Measurements from ENCODE around the gene ZNF263. TPM values are rescaled to one million over a fixed set of nuclear protein-coding genes. Genes with fewer than 3 reads are reported as not detected.

Gene ZNF263
- total RNA-seq, 1 experiment from 2014 or later: 30.9 TPM

DNA sequence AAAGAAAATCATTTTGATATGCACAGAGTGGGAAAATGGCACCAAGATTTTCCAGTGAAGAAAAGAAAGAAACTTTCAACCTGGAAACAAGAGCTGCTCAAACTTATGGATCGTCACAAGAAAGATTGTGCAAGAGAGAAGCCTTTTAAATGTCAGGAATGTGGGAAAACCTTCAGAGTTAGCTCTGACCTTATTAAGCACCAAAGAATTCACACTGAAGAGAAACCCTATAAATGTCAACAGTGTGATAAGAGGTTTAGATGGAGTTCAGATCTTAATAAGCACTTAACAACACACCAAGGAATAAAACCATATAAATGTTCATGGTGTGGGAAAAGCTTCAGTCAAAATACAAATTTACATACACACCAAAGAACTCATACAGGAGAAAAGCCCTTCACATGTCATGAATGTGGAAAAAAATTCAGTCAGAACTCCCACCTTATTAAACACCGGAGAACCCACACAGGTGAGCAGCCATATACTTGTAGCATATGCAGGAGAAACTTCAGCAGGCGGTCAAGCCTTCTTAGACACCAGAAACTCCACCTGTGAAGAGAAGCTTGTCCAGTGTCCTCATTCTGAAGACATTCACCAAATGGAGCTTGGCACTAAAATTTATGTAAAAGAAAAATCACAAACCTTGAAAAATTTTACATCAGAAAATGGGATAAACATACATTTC, 34.2 kb downstream of the ZNF263 start:
- ChIA-PET CTCF (no interaction called here), POLR2A (interaction anchor here (0.7 to 1.4 kb wide), 5 partner anchors 11 to 122 kb away, joined by 3 to 5 read pairs (median 3); no protein-coding TSS in a partner anchor)
- intact Hi-C loops (cut with micrococcal nuclease): no loop called here

DNA sequence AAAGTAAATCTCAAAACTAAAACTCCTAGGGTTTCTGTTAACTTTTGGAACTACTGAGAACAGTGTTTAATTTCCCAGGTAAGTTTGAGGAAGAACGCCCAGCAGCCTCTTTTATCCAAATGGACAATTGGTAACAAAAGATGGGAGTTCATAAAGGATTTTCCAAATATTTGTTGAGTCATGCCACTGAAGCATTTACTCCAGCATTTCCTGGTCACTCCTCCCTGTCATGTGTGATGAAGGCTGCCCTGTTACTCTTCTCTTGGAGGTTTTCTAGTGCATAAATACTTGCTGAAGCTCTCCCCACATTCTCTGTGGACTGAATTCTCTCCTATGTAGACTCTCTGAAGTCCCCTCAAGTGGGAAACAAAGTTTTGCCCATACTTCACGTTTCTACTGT, 38.5 kb downstream of the ZNF263 start:
- Mint-ChIP-seq H3K27ac (ENCODE audit: low read depth, unreplicated experiment) (no peak overlapping the region), H3K27me3 (ENCODE audit: insufficient read depth, unreplicated experiment) (no peaks in the 10 kb centered on the region), H3K4me3 (ENCODE audit: unreplicated experiment) (no peak overlapping the region), H3K36me3 (ENCODE audit: insufficient read depth, unreplicated experiment) (peaks cover 15% of the 10 kb centered on the region), H3K9me3 (ENCODE audit: unreplicated experiment) (peaks cover 10% of the 10 kb centered on the region), H3K4me1 (ENCODE audit: insufficient read depth, unreplicated experiment) (no peaks in the 10 kb centered on the region)
- BruUV-seq (replicated peaks): no TSS peak
- intact Hi-C loops (cut with micrococcal nuclease): no loop called here
- ChIA-PET CTCF (no interaction called here), POLR2A (no interaction called here)
- TF ChIP-seq, protein P1, sequence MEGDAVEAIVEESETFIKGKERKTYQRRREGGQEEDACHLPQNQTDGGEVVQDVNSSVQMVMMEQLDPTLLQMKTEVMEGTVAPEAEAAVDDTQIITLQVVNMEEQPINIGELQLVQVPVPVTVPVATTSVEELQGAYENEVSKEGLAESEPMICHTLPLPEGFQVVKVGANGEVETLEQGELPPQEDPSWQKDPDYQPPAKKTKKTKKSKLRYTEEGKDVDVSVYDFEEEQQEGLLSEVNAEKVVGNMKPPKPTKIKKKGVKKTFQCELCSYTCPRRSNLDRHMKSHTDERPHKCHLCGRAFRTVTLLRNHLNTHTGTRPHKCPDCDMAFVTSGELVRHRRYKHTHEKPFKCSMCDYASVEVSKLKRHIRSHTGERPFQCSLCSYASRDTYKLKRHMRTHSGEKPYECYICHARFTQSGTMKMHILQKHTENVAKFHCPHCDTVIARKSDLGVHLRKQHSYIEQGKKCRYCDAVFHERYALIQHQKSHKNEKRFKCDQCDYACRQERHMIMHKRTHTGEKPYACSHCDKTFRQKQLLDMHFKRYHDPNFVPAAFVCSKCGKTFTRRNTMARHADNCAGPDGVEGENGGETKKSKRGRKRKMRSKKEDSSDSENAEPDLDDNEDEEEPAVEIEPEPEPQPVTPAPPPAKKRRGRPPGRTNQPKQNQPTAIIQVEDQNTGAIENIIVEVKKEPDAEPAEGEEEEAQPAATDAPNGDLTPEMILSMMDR (IDR thresholded peaks at IDR 0.05; ENCODE audit: unreplicated experiment): no peak
- DNase-seq (ENCODE audit: unreplicated experiment): no peak

More for the DNA sequence above, 34.2 kb downstream of the ZNF263 start:
- BruUV-seq (replicated peaks): no TSS peak
- H3K4me1 Mint-ChIP-seq (ENCODE audit: insufficient read depth, unreplicated experiment): no peaks in the 10 kb centered on the region
- DNase-seq (ENCODE audit: unreplicated experiment): peak; percentile 8
- no peaks in the 10 kb centered on the region for H3K27me3 Mint-ChIP-seq (ENCODE audit: insufficient read depth, unreplicated experiment)
- peaks cover 37% of the 10 kb centered on the region for H3K36me3 Mint-ChIP-seq (ENCODE audit: insufficient read depth, unreplicated experiment)
- no peak overlapping the region for H3K27ac Mint-ChIP-seq (ENCODE audit: low read depth, unreplicated experiment)
- TF ChIP-seq, protein P1 (IDR thresholded peaks at IDR 0.05; ENCODE audit: unreplicated experiment): no peak
- no peak overlapping the region for H3K4me3 Mint-ChIP-seq (ENCODE audit: unreplicated experiment)
- H3K9me3 Mint-ChIP-seq (ENCODE audit: unreplicated experiment): peaks cover 46% of the 10 kb centered on the region

DNA sequence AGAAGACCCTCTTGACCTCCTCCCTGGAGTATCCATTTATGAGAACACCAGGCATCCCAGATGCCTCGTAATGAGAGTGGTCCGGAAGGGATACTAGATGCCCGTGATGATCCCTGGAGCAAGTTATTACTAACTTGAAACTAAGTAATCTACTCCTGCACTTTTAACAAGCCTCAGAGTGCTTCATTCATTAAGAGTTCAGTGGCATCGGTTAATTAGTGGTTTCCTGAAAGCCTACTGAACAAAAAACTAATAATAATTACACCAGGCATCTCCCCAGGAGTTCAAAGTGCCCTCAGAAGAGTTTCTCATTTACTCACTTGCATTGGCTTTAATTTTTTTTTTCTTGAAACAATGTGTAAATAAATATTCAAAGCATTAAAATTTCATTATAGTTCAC, 44.2 kb downstream of the ZNF263 start:
- TF ChIP-seq, protein P1 (IDR thresholded peaks at IDR 0.05; ENCODE audit: unreplicated experiment): no peak
- ChIA-PET CTCF (no interaction called here), POLR2A (no interaction called here)
- Mint-ChIP-seq H3K4me1 (ENCODE audit: insufficient read depth, unreplicated experiment) (no peaks in the 10 kb centered on the region), H3K27me3 (ENCODE audit: insufficient read depth, unreplicated experiment) (no peaks in the 10 kb centered on the region), H3K27ac (ENCODE audit: low read depth, unreplicated experiment) (no peak overlapping the region), H3K4me3 (ENCODE audit: unreplicated experiment) (no peak overlapping the region), H3K36me3 (ENCODE audit: insufficient read depth, unreplicated experiment) (no peaks in the 10 kb centered on the region), H3K9me3 (ENCODE audit: unreplicated experiment) (no peaks in the 10 kb centered on the region)
- no TSS peak for BruUV-seq (replicated peaks)
- intact Hi-C loops (cut with micrococcal nuclease): no loop called here
- DNase-seq (ENCODE audit: unreplicated experiment): no peak

DNA sequence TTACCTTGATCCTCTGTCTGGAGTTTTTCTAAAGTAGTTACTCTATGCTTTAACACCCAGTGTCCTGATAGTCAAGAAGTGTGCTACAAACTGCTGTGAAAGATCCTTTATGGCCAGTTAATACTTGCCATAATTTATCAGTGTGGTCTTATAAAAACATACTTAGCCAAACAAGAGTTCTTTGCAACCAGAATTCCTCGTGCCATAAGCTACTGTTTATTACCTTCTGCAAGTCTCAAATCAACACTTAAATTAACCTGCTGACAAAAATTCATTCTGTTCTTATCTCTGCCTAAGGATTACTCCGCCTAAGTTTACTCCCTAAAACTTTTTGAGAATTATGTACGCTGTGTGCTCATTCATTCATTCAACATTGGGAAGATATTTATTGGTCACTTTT, 44.8 kb downstream of the ZNF263 start:
- BruUV-seq (replicated peaks): no TSS peak
- ChIA-PET CTCF (interaction anchor here (1.2 kb wide), 1 partner anchor 16 kb away, joined by 3 read pairs; no protein-coding TSS in a partner anchor), POLR2A (no interaction called here)
- TF ChIP-seq, protein P1 (IDR thresholded peaks at IDR 0.05; ENCODE audit: unreplicated experiment): no peak
- Mint-ChIP-seq H3K4me3 (ENCODE audit: unreplicated experiment) (no peak overlapping the region), H3K4me1 (ENCODE audit: insufficient read depth, unreplicated experiment) (no peaks in the 10 kb centered on the region), H3K9me3 (ENCODE audit: unreplicated experiment) (no peaks in the 10 kb centered on the region), H3K27ac (ENCODE audit: low read depth, unreplicated experiment) (no peak overlapping the region), H3K36me3 (ENCODE audit: insufficient read depth, unreplicated experiment) (no peaks in the 10 kb centered on the region), H3K27me3 (ENCODE audit: insufficient read depth, unreplicated experiment) (no peaks in the 10 kb centered on the region)
- DNase-seq (ENCODE audit: unreplicated experiment): no peak
- intact Hi-C loops (cut with micrococcal nuclease): no loop called here

Measured in MCF 10A (cell line).